ENCODE results near the gene NCR1. TPM values are rescaled to one million over a fixed set of nuclear protein-coding genes. Genes with fewer than 3 reads are reported as not detected.
A peak's percentile ranks its signal among the peaks of the same experiment; 100 is the strongest.

Gene NCR1
- total and polyA plus RNA-seq, 10 of the 15 experiments (the other 5 are each of a cell fraction or from before 2014, with no cell fraction given) = 0.06 to 6.9 (median 0.13) TPM; not detected in 7

DNA sequence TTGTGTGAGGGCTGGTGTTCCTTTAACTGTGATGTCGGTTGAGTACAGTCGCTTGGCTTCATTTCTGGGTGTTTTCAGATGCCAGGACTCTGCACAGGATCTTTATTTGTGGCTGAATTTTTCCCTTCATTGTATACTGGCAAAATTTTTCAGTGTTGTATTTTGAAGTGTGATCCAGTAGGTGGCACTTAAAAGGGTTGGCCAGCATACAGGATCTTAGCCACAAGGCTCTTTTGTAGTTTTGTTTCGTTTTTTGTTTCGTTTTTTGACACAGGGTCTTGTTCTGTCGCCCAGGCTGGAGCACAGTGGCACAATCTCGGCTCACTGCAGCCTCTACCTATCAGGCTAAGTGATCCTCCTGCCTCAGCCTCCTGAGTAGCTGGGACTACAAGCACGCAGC lies 23.2 kb upstream of the NCR1 start (continued):
- TF ChIP-seq, protein P1, sequence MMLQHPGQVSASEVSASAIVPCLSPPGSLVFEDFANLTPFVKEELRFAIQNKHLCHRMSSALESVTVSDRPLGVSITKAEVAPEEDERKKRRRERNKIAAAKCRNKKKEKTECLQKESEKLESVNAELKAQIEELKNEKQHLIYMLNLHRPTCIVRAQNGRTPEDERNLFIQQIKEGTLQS (IDR thresholded peaks at IDR 0.05; ENCODE audit: borderline replicate concordance, extremely low read depth, low read depth, low read length) = no peak
- TF ChIP-seq KAT2A (conservative IDR thresholded peaks at IDR 0.05; ENCODE audit: control insufficient read depth, low read depth, low read length) = no peak
- TF ChIP-seq MEF2B (IDR thresholded peaks at IDR 0.05; ENCODE audit: partially characterized antibody, poor library complexity, severe bottlenecking) = no peak
- peak; percentile 35; the same call in 1 of the 2 replicates for TF ChIP-seq SMC3 (IDR thresholded peaks at IDR 0.05; ENCODE audit: borderline replicate concordance, low read length)
- TF ChIP-seq RUNX3 (IDR thresholded peaks at IDR 0.05; ENCODE audit: low read length) = no peak

DNA sequence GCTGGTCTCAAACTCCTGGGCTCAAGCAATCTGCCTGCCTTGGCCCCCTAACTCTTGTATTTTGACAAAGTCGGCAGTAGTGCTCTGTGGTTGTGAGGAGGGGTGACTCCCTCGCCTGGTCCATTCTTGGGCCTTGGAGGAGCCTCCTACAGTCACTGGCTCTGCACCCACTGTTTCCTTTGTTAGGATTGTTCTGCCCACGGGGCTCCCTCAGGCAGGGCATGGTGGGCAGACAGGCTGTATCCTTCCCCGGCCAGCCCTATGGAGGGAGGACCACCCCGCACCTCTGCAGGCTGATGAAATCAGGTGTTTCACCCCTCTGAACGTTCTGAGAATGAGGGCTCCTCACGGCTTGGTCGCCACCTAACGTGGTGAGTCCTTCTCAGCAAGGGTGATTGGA lies 22.7 kb upstream of the NCR1 start:
- Histone ChIP-seq H3K79me2 (ENCODE audit: control insufficient read depth, insufficient read depth, low read length) (no peaks in the 10 kb centered on the region), H3K27ac (ENCODE audit: control insufficient read depth, insufficient read depth) (no peak overlapping the region; the same call in 1 of the 2 replicates), H3K36me3 (ENCODE audit: control insufficient read depth in 2 of 2, insufficient read depth in 2 of 2, low read length in 1 of 2) (no peaks in the 10 kb centered on the region), H3K4me3 (no peak overlapping the region), H4K20me1 (ENCODE audit: control insufficient read depth, insufficient read depth) (no peaks in the 10 kb centered on the region), H3K9me3 (replicated peaks; ENCODE audit: control insufficient read depth, insufficient read depth, low read length) (no peaks in the 10 kb centered on the region), H3K4me2 (ENCODE audit: control insufficient read depth, insufficient read depth) (0 out of 2 replicates have a peak overlapping the region, but pooled peaks have one; percentile 17), H3K27me3 (replicated peaks in 1 of 2; ENCODE audit: control insufficient read depth in 2 of 2, insufficient read depth in 2 of 2, low read length in 1 of 2) (no peaks in the 10 kb centered on the region; a peak in 1 of 4 replicates), H2AFZ (ENCODE audit: control insufficient read depth, low read depth, low read length) (peak overlapping the region; percentile 65), H3K9ac (ENCODE audit: control insufficient read depth, insufficient read depth, low read length) (no peak overlapping the region), H3K4me1 (ENCODE audit: control insufficient read depth, insufficient read depth, low read length) (peaks cover 3% of the 10 kb centered on the region; the same call in 1 of the 2 replicates)
- DNase-seq (ENCODE audit: low read depth, low spot score) = no peak
- 52% methylated on average over 9 of the region's 9 CpGs for WGBS (ENCODE audit: insufficient coverage, insufficient replicate concordance, low lambda C conversion rate, missing lambda C conversion rate)
- ChIA-PET SMC1A (ENCODE audit: uncharacterized antibody, unreplicated experiment) (no interaction called here), POLR2A (no interaction called here), RAD21 (ENCODE audit: unreplicated experiment) (no interaction called here), CTCF (no interaction called here)
- TF ChIP-seq IRF4 (IDR thresholded peaks at IDR 0.05; ENCODE audit: low read depth, low read length) (no peak), ESRRA (IDR thresholded peaks at IDR 0.05; ENCODE audit: low read length) (no peak), KDM1A (IDR thresholded peaks at IDR 0.05; ENCODE audit: borderline replicate concordance) (no peak), SRF (IDR thresholded peaks at IDR 0.05; ENCODE audit: low read depth in 2 of 2, low read length in 2 of 2) (no peak), TCF12 (IDR thresholded peaks at IDR 0.05; ENCODE audit: low read depth, low read length) (no peak), MTA3 (IDR thresholded peaks at IDR 0.05; ENCODE audit: borderline replicate concordance, low read length) (no peak), SUZ12 (IDR thresholded peaks at IDR 0.05; ENCODE audit: unreplicated experiment) (no peak), HDGF (IDR thresholded peaks at IDR 0.05) (no peak), RFX5 (IDR thresholded peaks at IDR 0.05; ENCODE audit: low read depth, low read length) (no peak), BRCA1 (IDR thresholded peaks at IDR 0.05; ENCODE audit: low read depth, low read length) (no peak), YBX1 (IDR thresholded peaks at IDR 0.05) (no peak), PAX8 (IDR thresholded peaks at IDR 0.05) (no peak)
- TF ChIP-seq, protein P2, sequence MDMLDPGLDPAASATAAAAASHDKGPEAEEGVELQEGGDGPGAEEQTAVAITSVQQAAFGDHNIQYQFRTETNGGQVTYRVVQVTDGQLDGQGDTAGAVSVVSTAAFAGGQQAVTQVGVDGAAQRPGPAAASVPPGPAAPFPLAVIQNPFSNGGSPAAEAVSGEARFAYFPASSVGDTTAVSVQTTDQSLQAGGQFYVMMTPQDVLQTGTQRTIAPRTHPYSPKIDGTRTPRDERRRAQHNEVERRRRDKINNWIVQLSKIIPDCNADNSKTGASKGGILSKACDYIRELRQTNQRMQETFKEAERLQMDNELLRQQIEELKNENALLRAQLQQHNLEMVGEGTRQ (IDR thresholded peaks at IDR 0.05; ENCODE audit: borderline replicate concordance, low read depth, low read length) = no peak
- TF ChIP-seq, protein P3, sequence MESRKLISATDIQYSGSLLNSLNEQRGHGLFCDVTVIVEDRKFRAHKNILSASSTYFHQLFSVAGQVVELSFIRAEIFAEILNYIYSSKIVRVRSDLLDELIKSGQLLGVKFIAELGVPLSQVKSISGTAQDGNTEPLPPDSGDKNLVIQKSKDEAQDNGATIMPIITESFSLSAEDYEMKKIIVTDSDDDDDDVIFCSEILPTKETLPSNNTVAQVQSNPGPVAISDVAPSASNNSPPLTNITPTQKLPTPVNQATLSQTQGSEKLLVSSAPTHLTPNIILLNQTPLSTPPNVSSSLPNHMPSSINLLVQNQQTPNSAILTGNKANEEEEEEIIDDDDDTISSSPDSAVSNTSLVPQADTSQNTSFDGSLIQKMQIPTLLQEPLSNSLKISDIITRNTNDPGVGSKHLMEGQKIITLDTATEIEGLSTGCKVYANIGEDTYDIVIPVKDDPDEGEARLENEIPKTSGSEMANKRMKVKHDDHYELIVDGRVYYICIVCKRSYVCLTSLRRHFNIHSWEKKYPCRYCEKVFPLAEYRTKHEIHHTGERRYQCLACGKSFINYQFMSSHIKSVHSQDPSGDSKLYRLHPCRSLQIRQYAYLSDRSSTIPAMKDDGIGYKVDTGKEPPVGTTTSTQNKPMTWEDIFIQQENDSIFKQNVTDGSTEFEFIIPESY (IDR thresholded peaks at IDR 0.05) = no peak
- ATAC-seq = no peak
- no TSS peak for BruUV-seq (replicated peaks)
- intact Hi-C loops (cut with micrococcal nuclease; ENCODE audit: unreplicated experiment) = loop anchor here (5.0 kb wide), 2 partner anchors 174 to 279 kb away; no protein-coding TSS in a partner anchor
- in situ Hi-C loops (cut with MboI) = no loop called here
- no peak for FAIRE-seq
